ENCODE measurements around the gene GUCY2F.

DNA sequence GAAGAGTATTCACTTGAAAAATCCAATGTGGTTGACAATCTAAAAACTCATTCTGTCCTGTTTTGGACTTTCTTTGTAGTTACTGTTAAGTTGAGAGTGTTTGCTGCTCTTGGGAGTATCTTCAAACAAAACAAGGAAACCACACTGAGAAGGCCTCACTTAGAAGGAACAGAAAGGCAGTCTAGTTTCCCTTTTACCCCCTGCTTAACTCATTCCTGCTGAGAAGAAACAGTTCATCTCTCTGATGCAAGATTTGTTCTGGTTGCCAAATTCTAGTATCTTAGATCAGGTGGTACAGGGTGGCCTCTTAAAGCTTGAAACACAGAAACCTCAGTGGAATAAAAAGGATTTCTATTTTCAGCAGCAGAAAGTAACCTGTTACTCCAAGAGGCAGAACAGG is 41.4 kb downstream of the GUCY2F start:
- TF ChIP-seq POLR2A (IDR thresholded peaks at IDR 0.05; ENCODE audit: borderline replicate concordance, extremely low read depth, insufficient read depth, insufficient read length): no peak
- TF ChIP-seq, protein P1, sequence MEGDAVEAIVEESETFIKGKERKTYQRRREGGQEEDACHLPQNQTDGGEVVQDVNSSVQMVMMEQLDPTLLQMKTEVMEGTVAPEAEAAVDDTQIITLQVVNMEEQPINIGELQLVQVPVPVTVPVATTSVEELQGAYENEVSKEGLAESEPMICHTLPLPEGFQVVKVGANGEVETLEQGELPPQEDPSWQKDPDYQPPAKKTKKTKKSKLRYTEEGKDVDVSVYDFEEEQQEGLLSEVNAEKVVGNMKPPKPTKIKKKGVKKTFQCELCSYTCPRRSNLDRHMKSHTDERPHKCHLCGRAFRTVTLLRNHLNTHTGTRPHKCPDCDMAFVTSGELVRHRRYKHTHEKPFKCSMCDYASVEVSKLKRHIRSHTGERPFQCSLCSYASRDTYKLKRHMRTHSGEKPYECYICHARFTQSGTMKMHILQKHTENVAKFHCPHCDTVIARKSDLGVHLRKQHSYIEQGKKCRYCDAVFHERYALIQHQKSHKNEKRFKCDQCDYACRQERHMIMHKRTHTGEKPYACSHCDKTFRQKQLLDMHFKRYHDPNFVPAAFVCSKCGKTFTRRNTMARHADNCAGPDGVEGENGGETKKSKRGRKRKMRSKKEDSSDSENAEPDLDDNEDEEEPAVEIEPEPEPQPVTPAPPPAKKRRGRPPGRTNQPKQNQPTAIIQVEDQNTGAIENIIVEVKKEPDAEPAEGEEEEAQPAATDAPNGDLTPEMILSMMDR (IDR thresholded peaks at IDR 0.05 in 2 of 3, conservative IDR thresholded peaks at IDR 0.05 in 1 of 3; ENCODE audit: borderline replicate concordance in 1 of 3, insufficient read depth in 1 of 3, low read depth in 2 of 3, low read length in 2 of 3): no peak
- TF ChIP-seq EZH2 (IDR thresholded peaks at IDR 0.05): no peak
- TF ChIP-seq SRF (IDR thresholded peaks at IDR 0.05; ENCODE audit: low read depth): no peak
- TF ChIP-seq, protein P2, sequence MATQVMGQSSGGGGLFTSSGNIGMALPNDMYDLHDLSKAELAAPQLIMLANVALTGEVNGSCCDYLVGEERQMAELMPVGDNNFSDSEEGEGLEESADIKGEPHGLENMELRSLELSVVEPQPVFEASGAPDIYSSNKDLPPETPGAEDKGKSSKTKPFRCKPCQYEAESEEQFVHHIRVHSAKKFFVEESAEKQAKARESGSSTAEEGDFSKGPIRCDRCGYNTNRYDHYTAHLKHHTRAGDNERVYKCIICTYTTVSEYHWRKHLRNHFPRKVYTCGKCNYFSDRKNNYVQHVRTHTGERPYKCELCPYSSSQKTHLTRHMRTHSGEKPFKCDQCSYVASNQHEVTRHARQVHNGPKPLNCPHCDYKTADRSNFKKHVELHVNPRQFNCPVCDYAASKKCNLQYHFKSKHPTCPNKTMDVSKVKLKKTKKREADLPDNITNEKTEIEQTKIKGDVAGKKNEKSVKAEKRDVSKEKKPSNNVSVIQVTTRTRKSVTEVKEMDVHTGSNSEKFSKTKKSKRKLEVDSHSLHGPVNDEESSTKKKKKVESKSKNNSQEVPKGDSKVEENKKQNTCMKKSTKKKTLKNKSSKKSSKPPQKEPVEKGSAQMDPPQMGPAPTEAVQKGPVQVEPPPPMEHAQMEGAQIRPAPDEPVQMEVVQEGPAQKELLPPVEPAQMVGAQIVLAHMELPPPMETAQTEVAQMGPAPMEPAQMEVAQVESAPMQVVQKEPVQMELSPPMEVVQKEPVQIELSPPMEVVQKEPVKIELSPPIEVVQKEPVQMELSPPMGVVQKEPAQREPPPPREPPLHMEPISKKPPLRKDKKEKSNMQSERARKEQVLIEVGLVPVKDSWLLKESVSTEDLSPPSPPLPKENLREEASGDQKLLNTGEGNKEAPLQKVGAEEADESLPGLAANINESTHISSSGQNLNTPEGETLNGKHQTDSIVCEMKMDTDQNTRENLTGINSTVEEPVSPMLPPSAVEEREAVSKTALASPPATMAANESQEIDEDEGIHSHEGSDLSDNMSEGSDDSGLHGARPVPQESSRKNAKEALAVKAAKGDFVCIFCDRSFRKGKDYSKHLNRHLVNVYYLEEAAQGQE (IDR thresholded peaks at IDR 0.05; ENCODE audit: low read depth): no peak
- TF ChIP-seq MAX (IDR thresholded peaks at IDR 0.05): no peak
- no peak for TF ChIP-seq YY1 (IDR thresholded peaks at IDR 0.05; ENCODE audit: extremely low read depth, insufficient replicate concordance, low read depth, low read length)
- no peak for TF ChIP-seq ZNF274 (IDR thresholded peaks at IDR 0.05; ENCODE audit: low read depth, low read length)
- TF ChIP-seq EZH2phosphoT487 (IDR thresholded peaks at IDR 0.05; ENCODE audit: borderline replicate concordance): no peak
- TF ChIP-seq ELF1 (IDR thresholded peaks at IDR 0.05; ENCODE audit: borderline replicate concordance, low read depth): no peak
- no peak for TF ChIP-seq RAD21 (IDR thresholded peaks at IDR 0.05; ENCODE audit: low read depth)
- TF ChIP-seq, protein P3, sequence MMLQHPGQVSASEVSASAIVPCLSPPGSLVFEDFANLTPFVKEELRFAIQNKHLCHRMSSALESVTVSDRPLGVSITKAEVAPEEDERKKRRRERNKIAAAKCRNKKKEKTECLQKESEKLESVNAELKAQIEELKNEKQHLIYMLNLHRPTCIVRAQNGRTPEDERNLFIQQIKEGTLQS (IDR thresholded peaks at IDR 0.05): no peak
- no peak for TF ChIP-seq JUND (IDR thresholded peaks at IDR 0.05)
